Duodenal mucosa (tissue), 2 donors: ENCODE data around the gene MICAL2.
A peak's percentile ranks its signal among the peaks of the same experiment; 100 is the strongest.

Experiments
- H3K27ac ChIP-seq: one replicate; pipeline ENCODE4 v1.7.0; 2013; ENCODE audit warnings: low read depth, low read length
- H3K27me3 ChIP-seq, 2 donors: one replicate each; pipeline ENCODE4 v1.7.0; 2013; ENCODE audit warnings: low read length in 2 of 2, control low read depth in 1 of 2; ENCODE audit not compliant: insufficient read depth in 2 of 2, control insufficient read depth in 1 of 2
- H3K36me3 ChIP-seq, 2 donors: one replicate each; pipeline ENCODE4 v1.7.0; 2013; ENCODE audit warnings: low read length in 2 of 2, control low read depth in 1 of 2; ENCODE audit not compliant: insufficient read depth in 2 of 2, control insufficient read depth in 1 of 2
- H3K4me1 ChIP-seq, 2 donors: one replicate each; pipeline ENCODE4 v1.7.0; 2013; ENCODE audit warnings: low read length in 2 of 2, control low read depth in 1 of 2; ENCODE audit not compliant: insufficient read depth in 2 of 2, control insufficient read depth in 1 of 2
- H3K4me3 ChIP-seq, 2 donors: one replicate each; pipeline ENCODE4 v1.7.0; 2013; ENCODE audit warnings: low read length in 2 of 2, low read depth in 1 of 2
- H3K9ac ChIP-seq, 2 donors: one replicate each; pipeline ENCODE4 v1.7.0; 2013; ENCODE audit warnings: low read length in 2 of 2, low read depth in 1 of 2
- H3K9me3 ChIP-seq, 2 donors: one replicate each; pipeline ENCODE4 v1.7.0; 2013; ENCODE audit warnings: low read length in 2 of 2, control low read depth in 1 of 2; ENCODE audit not compliant: control insufficient read depth in 1 of 2

Gene MICAL2

DNA sequence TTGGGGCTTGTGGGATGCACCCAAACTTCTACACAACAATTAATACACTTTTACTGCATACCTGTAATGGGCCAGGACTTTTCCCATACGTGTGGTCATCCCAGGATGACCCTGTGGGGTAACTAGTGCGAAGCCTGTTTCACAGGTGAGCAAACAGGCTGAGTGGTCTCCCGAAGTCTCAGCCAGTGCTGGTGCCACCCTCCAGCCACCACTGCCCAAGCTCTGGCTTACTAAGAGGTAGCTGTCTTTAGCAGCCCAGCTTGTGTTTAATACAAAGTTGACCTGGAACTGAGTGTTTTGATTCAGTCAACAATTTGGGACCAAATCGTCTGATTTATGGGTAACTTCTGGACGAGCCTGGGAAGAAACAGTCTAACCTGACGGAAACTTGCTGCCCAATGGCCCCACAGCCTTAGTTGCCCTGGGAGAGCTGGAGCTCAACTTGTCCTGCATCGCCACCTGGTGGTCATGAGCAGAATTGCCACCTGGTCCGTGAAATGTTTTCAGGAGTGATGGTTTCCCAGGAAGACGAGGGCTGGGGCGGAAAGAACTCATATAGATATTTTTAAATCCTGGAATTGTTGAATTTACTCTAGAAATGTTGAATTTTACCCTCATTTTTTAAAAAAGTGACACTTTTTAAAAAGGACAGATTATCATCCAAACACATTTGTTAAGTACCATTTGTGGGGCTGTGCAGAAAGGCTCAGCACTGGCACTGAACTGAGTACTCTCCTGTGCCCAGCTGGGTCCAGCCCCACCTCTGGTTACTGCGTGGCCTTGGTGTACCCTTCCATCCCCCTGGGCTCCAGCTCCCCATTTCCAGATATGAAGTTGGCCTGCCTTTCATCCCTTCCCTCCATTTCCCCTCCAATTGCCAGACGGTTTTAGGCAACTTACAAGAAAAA is 171.4 kb downstream of the MICAL2 start:
- Histone ChIP-seq H3K9ac (no peak overlapping the region), H3K9me3 (no peaks in the 10 kb centered on the region), H3K4me3 (no peak overlapping the region), H3K36me3 (no peaks in the 10 kb centered on the region), H3K4me1 (peaks cover 0 to 9% of the 10 kb centered on the region in 2 donors), H3K27ac (no peak overlapping the region), H3K27me3 (no peaks in the 10 kb centered on the region)

DNA sequence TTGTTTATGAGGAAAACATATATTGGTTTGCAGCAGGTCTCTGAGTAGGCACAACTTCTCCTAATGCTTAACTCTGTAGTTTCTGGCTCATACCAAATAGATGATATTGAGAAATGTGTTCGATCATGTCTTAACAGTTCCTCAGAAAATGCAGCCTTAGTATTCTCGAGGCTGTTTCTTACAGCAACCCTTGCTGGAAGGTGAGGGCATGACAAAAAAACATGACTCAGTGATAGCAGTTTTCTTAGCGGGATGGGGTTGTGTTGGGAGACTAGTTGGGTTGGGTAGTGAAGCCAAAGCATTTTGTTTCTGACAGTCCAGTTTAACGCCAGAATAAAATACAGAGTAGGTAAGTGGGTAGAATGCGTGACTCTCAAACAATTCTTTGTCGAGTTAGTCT is 172.3 kb downstream of the MICAL2 start:
- H3K27me3 ChIP-seq = no peaks in the 10 kb centered on the region
- no peak overlapping the region for H3K9ac ChIP-seq
- no peak overlapping the region for H3K27ac ChIP-seq
- no peaks in the 10 kb centered on the region for H3K9me3 ChIP-seq
- no peaks in the 10 kb centered on the region for H3K36me3 ChIP-seq
- H3K4me1 ChIP-seq = peaks cover 4 to 14% of the 10 kb centered on the region in 2 donors
- no peak overlapping the region for H3K4me3 ChIP-seq

DNA sequence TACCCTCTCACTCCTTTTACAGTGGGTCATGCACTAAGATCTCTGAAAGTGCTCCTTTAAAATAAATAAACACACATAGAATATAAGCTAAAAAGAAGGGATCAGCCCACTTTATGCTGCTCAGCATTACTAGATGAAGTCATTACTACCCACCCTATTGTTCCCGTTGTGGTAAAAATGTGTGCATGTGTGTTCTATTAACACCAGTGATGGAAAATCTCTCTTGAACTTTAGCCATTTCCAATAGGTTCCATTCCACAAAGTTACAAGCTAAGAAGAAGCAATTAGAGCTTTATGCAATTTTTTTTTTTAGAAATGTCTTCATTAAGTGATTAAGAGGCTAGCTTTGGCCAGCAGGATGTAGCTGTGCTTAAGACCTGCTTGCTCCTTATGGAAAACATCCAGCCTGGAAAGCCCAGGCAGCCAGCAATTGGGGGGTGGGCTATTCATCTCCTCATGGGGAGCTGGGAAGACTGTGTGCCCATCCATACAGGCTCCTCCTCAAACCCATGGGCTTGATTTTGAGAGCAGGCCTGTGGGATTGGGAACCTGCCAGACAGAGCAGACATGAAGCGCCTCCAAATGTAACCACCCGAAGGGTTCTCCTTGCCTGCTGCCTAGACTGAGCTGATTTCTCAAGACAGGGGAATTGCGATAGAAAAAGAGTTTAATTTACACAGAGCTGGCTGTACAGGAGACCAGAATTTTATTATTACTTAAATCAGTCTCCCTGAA is 174.1 kb downstream of the MICAL2 start:
- H3K27ac ChIP-seq = no peak overlapping the region

DNA sequence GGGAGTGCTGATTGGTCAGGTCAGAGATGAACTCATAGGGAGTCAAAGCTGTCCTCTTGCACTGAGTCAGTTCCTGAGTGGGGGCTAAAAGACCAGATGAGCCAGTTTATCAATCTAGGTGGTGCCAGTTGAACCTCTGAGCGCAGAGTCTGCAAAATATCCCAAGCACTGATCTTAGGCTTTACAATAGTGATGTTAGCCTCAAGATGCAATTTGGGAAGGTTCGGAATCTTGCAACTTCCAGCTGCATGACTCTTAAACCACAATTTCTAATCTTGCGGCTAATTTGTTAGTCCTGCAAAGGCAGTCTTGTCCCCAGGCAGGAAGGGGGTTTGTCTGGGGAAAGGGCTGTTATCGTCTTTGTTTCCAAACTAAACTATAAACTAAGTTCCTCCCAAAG is 174.7 kb downstream of the MICAL2 start:
- H3K9me3 ChIP-seq = no peaks in the 10 kb centered on the region
- no peak overlapping the region for H3K9ac ChIP-seq
- no peaks in the 10 kb centered on the region for H3K27me3 ChIP-seq
- H3K36me3 ChIP-seq = no peaks in the 10 kb centered on the region
- H3K4me3 ChIP-seq = no peak overlapping the region
- H3K4me1 ChIP-seq = peaks cover 4 to 16% of the 10 kb centered on the region in 2 donors
- H3K27ac ChIP-seq = no peak overlapping the region

More for the DNA sequence above, 174.1 kb downstream of the MICAL2 start:
- Histone ChIP-seq H3K4me3 (no peak overlapping the region), H3K9ac (no peak overlapping the region), H3K4me1 (peaks cover 4 to 16% of the 10 kb centered on the region in 2 donors), H3K27me3 (no peaks in the 10 kb centered on the region), H3K36me3 (no peaks in the 10 kb centered on the region), H3K9me3 (no peaks in the 10 kb centered on the region)

DNA sequence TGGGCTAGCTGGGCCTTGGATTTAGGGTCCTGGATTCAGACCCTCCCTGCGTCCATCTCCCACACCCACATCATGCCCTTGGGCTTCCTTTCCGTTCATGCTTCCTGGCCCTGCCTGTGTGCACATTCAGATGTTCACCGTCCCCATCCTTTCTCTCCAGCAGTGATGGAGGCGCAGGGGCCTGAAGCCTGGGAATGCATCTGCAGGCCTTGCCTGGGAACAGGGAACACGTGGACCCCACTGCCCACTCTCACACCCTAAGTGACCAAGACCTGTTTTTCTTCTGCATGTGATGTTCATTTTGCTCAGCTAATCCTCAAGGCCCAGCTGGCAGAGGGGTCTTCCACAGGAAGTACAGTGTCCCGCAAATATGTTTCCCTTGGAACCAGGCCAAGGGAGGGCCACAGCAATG is 175.4 kb downstream of the MICAL2 start:
- no peaks in the 10 kb centered on the region for H3K36me3 ChIP-seq
- H3K9me3 ChIP-seq = no peaks in the 10 kb centered on the region
- H3K27me3 ChIP-seq = no peaks in the 10 kb centered on the region
- no peak overlapping the region for H3K27ac ChIP-seq
- H3K4me3 ChIP-seq = no peak overlapping the region
- peaks cover 4 to 13% of the 10 kb centered on the region in 2 donors for H3K4me1 ChIP-seq
- no peak overlapping the region for H3K9ac ChIP-seq

DNA sequence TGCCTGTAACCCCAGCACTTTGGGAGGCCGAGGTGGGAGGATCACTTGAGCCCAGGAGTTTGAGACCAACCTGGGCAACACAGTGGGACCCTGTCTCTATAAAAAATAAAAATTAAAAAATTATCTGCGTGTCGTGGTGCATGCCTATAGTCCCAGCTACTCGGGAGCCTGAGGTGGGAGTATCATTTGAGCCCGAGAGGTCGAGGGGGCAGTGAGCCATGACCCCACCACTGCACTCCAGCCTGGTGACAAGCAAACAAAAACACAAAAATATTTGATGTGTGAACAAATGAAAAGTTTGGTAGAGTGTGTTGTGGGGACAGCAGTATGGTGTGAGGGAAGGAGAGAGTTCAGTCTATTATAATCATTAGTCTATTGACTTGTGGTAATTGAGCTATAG is 176.2 kb downstream of the MICAL2 start:
- Histone ChIP-seq H3K27ac (peak overlapping the region; percentile 17), H3K9me3 (no peaks in the 10 kb centered on the region), H3K9ac (no peak overlapping the region), H3K4me1 (peaks cover 4 to 12% of the 10 kb centered on the region in 2 donors), H3K36me3 (no peaks in the 10 kb centered on the region), H3K27me3 (no peaks in the 10 kb centered on the region), H3K4me3 (no peak overlapping the region)

DNA sequence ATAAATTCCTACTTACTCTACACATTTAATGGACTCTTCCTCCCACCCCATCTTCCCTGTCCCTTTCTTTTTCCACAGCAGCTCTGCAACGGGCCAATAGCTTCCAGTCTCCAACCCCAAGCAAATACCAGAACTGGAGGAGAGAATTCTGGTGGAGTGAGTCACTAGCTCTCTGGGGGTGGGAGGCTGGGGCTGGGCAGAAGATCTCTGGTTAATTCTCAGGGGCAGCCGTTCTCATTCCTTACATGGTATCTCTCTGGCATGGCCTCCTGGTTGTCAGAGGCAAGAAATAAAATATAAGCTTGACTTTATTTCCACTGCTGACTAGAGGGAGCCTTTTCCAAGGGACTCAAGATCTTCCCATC is 176.6 kb downstream of the MICAL2 start:
- no peaks in the 10 kb centered on the region for H3K9me3 ChIP-seq
- H3K27ac ChIP-seq = peak overlapping the region; percentile 37
- H3K4me3 ChIP-seq = no peak overlapping the region
- H3K36me3 ChIP-seq = no peaks in the 10 kb centered on the region
- no peaks in the 10 kb centered on the region for H3K27me3 ChIP-seq
- H3K9ac ChIP-seq = no peak overlapping the region
- H3K4me1 ChIP-seq = peaks cover 4 to 12% of the 10 kb centered on the region in 2 donors

DNA sequence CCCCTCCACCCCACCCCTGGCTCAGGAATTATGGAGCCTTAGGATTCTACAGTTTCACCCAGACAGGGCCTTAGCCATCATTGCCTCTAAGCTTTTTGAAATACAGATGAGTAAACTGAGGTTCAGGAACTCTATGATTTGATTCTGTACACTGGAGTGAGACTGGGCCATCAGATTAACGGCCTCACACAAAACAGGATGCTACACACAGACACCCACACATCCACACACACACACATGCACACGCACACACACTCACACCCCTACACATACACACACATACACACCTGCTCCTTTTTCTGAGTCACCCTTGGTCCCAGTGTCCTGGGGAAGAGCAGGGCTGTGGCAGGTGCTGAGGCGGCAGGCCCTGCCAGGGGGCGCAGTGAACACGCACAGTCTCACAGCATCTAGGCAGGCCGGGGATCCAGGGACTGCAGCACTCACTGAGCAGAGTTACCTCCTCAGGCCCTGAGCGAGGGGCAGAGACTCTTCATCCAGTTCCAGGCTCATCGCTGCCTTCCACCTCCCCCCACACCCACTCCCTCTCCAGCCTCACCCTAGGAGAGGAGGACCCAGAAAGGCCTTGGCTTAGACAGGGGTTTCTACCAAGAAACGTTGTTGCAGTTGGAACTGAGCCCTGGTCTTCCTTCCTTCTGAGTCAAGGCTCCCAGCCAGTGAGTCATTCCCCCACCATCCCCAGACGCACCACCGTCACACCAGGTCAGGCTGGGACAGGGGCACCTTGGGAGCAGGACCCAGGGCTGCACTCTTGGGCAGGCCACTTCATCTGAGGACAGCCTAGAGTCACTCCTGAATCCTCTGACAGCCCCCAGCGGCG is 177.2 kb downstream of the MICAL2 start:
- H3K27ac ChIP-seq = peak overlapping the region; percentile 76
- peaks cover 4 to 12% of the 10 kb centered on the region in 2 donors for H3K4me1 ChIP-seq
- H3K27me3 ChIP-seq = no peaks in the 10 kb centered on the region
- no peaks in the 10 kb centered on the region for H3K36me3 ChIP-seq
- no peaks in the 10 kb centered on the region for H3K9me3 ChIP-seq
- H3K9ac ChIP-seq = no peak overlapping the region
- no peak overlapping the region for H3K4me3 ChIP-seq

DNA sequence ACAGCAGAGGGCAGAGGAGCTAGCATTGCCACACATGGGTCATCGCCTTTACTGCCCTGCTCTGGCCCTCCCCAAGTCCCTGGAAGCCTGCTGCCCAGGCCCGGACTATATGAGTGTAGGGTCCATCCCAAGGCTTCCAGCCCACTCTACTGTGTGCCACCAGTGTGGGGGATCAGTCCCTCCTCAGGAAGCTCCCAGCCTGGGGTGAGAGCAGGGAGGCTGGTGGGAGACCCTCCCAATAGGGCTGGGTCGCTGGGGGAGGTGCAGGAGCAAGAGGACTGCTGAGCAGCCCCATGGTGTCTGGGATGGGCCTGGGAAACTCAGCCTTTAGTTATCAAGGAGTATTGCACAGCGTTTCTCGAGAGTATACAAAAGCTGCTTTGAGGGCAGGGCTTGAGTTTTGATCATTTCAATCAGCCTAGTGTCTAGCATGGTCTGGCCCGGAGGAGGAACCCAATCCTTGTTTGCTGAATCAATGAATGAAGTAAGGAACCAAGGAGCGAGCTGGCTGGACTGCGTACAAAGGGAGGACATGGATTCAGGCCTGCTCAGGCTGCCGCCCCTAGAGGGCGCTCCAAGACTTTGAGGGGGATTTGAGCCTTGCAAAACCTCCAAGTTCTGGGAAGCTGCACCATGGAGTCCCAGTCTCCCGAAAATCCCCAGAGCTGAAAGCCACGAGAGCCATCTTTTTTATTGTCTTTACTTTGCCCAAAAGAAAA is 178.0 kb downstream of the MICAL2 start:
- peak overlapping the region; percentile 59 for H3K27ac ChIP-seq
- no peak overlapping the region for H3K4me3 ChIP-seq
- H3K4me1 ChIP-seq = peaks cover 4 to 12% of the 10 kb centered on the region in 2 donors
- H3K9ac ChIP-seq = no peak overlapping the region
- no peaks in the 10 kb centered on the region for H3K27me3 ChIP-seq
- H3K36me3 ChIP-seq = no peaks in the 10 kb centered on the region
- H3K9me3 ChIP-seq = no peaks in the 10 kb centered on the region
